ENCODE data around the gene SLC6A13. TPM values are rescaled to one million over a fixed set of nuclear protein-coding genes. Genes with fewer than 3 reads are reported as not detected.

SLC6A13 gene
- total RNA-seq, 6 experiments from 2014 or later = 2.0 to 70.6 (median 14.4) TPM

DNA sequence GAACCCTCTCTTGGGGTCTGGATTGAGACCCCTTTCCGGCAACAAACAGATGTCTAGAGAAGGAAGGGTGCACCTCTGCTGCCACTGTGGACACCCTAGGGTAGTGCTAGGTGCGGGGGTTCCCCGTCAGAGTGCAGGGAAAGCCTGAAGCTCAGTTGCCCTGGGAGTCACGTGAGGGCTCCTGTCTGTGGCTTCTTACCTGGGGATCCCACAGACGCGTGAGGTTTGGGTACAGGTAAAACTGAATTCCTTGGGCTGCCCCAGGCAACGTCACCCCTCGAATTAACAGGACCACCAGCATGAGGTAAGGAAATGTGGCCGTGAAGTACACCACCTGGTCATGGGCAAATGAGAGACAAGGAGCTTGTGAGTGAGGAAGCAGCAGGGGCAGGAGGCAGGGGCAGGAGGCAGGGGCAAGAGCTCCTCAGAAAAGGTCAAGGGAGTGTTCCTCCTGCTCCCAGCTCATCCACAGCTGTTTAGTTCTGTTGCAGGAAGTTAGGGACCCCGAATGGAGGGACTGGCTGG is 27.7 kb downstream of the SLC6A13 start:
- no peaks in the 10 kb centered on the region for H3K36me3 ChIP-seq
- DNase-seq (no peak), ATAC-seq (no peak)
- H3K4me3 ChIP-seq = no peak overlapping the region
- peaks cover 0 to 26% (median 0%) of the 10 kb centered on the region in 4 donors for H3K4me1 ChIP-seq
- TF ChIP-seq POLR2A (IDR thresholded peaks at IDR 0.05) = no peak
- no peak for TF ChIP-seq CTCF (IDR thresholded peaks at IDR 0.05)
- H3K9me3 ChIP-seq = no peaks in the 10 kb centered on the region
- no peaks in the 10 kb centered on the region for H3K27me3 ChIP-seq
- intact Hi-C loops (cut with DNase I) = no loop called here
- H3K27ac ChIP-seq = peak overlapping the region in 1 of 3 donors; percentile 15
- 95% methylated on average over 9 of the region's 10 CpGs for WGBS (ENCODE audit: insufficient coverage, low coverage, low lambda C conversion rate, missing lambda C conversion rate)

GRCh38 chr12:234019-234418 is 28.6 kb downstream of the SLC6A13 start:
- TF ChIP-seq CTCF (IDR thresholded peaks at IDR 0.05) (no peak), POLR2A (IDR thresholded peaks at IDR 0.05) (no peak)
- Histone ChIP-seq H3K9me3 (no peaks in the 10 kb centered on the region), H3K36me3 (no peaks in the 10 kb centered on the region), H3K27ac (no peak overlapping the region), H3K4me1 (peaks cover 0 to 26% (median 0%) of the 10 kb centered on the region in 4 donors), H3K4me3 (no peak overlapping the region), H3K27me3 (no peaks in the 10 kb centered on the region)
- ATAC-seq = no peak
- intact Hi-C loops (cut with DNase I) = no loop called here
- no peak for DNase-seq
- WGBS (ENCODE audit: insufficient coverage, low coverage, low lambda C conversion rate, missing lambda C conversion rate) = 80% methylated on average over 7 of the region's 7 CpGs

DNA sequence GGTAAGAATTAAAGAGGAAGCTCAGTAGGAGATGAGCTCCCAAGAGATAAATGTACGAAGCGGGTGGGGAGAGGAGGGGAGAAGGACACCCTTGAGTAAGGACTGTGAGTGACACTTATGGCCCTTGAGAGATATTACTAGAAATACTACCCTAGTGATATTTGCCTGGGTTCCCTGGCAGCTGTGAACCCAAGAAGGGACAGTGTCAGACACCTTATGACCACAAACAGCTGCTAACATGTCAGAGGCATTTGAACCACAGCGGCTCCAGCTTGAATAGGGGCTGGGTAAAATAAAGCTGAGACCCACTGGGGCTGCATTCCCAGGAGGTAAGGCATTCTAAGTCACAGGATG is 29.0 kb downstream of the SLC6A13 start:
- Histone ChIP-seq H3K4me3 (no peak overlapping the region), H3K36me3 (no peaks in the 10 kb centered on the region), H3K4me1 (peaks cover 0 to 26% (median 0%) of the 10 kb centered on the region in 4 donors), H3K27ac (no peak overlapping the region), H3K27me3 (no peaks in the 10 kb centered on the region), H3K9me3 (no peaks in the 10 kb centered on the region)
- DNase-seq (no peak), ATAC-seq (no peak)
- WGBS (ENCODE audit: insufficient coverage, low coverage, low lambda C conversion rate, missing lambda C conversion rate) = 63% methylated on average over 3 of the region's 3 CpGs
- intact Hi-C loops (cut with DNase I) = no loop called here
- TF ChIP-seq POLR2A (IDR thresholded peaks at IDR 0.05) = no peak
- no peak for TF ChIP-seq CTCF (IDR thresholded peaks at IDR 0.05)

DNA sequence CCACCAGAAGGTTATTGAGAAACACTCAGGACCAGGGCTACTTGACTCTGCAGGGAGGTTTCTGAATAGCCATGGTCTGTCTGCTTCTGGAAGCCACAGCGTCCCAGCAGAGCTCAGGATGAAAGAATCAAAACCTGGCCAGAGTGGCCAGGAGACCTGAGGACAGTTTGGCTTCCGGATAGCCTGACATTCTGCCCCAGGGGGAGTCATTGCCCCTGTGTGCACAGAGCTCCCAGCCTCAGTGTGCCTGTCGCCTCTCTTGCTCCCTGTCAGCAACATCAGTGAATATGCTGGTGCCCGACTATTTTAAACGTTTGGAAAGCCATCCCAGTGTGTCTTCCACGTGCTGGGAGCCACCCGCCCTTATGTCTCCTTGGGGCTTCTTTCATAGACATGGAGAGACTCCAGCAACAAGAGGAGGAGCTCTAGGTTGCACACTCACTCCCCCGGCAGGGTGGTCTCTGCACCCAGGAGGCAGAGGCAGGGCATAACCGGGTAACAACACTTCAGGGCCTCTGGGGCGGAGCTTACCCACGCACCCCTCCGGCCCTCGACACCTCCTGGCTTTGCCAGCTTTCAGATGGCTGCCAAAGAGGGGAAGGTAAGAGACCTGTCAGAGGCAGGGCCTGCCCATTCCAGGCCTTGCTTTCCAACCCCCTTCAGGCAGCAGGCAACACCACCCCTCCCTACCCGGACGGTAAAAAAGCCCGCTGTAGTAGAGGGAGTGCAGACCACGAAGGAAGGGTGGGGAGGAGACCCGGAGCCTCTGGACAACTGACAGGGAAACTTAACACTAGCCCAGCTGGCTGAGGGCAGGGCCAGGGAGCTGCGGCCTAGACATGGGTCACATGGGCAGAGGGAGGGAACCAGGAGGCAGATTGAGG is 29.7 kb downstream of the SLC6A13 start:
- DNase-seq (no peak), ATAC-seq (peak in 2 of 4 donors; percentile 2 to 6)
- TF ChIP-seq CTCF (IDR thresholded peaks at IDR 0.05) (no peak), POLR2A (IDR thresholded peaks at IDR 0.05) (no peak)
- no peak overlapping the region for H3K4me3 ChIP-seq
- 43% methylated on average over 6 of the region's 19 CpGs for WGBS (ENCODE audit: insufficient coverage, low coverage, low lambda C conversion rate, missing lambda C conversion rate)
- H3K27ac ChIP-seq = no peak overlapping the region
- intact Hi-C loops (cut with DNase I) = no loop called here
- peaks cover 0 to 3% (median 0%) of the 10 kb centered on the region in 4 donors for H3K36me3 ChIP-seq
- peaks cover 0 to 21% (median 0%) of the 10 kb centered on the region in 4 donors for H3K4me1 ChIP-seq
- no peaks in the 10 kb centered on the region for H3K9me3 ChIP-seq
- H3K27me3 ChIP-seq = no peaks in the 10 kb centered on the region

All from right lobe of liver (tissue), 6 donors.